IMR-90 (cell line): Measurements from ENCODE around the gene ZNF385B. TPM values are rescaled to one million over a fixed set of nuclear protein-coding genes. Genes with fewer than 3 reads are reported as not detected.
A peak's percentile ranks its signal among the peaks of the same experiment; 100 is the strongest.

Experiments used
- ATAC-seq: fragments of 200-7000 bp; cut with Tn5 transposase; 2 replicates; pipeline ENCODE4 v1.9.1; 2020; ENCODE audit warnings: low read depth, mild to moderate bottlenecking, moderate library complexity
- BruUV-seq: library from RNA; stranded (reverse); fragments of 400-500 nt; replicated peaks from 2 replicates; lab custom pipeline; 2021; lab: Mats Ljungman, UMichigan
- CTCF ChIA-PET: fragments of 300-600 bp; formaldehyde crosslinking; extraction: SDS; loops from one replicate; lab custom pipeline; 2021; ENCODE audit warnings: antibody characterized with exemption; lab: Yijun Ruan, JAX
- POLR2A ChIA-PET: fragments of 300-600 bp; sonication (Branson Sonifier 250); formaldehyde crosslinking; loops from one replicate; lab custom pipeline; 2022; ENCODE audit warnings: antibody characterized with exemption; ENCODE audit not compliant: unreplicated experiment; lab: Charles Lee
- DNase-seq: peaks from one replicate; pipeline ENCODE4 v3.0.0; 2013
- H2AFZ ChIP-seq: replicated peaks from 2 replicates; pipeline ENCODE3; 2013; ENCODE audit warnings: low read length, mild to moderate bottlenecking; ENCODE audit not compliant: poor library complexity
- H2AK5ac ChIP-seq: 2 replicates; pipeline ENCODE4 v1.6.1; 2013; ENCODE audit warnings: low read depth, low read length, inconsistent platforms
- H2AK9ac ChIP-seq: replicated peaks from 2 replicates; pipeline ENCODE3; 2013; ENCODE audit warnings: mild to moderate bottlenecking, low read depth, low read length, moderate library complexity; ENCODE audit not compliant: poor library complexity
- H2BK120ac ChIP-seq: 2 replicates; pipeline ENCODE4 v1.6.1; 2013; ENCODE audit warnings: low read depth, low read length, inconsistent platforms
- H2BK15ac ChIP-seq: 3 replicates; pipeline ENCODE4 v1.6.1; 2013; ENCODE audit warnings: low read depth, low read length, inconsistent platforms
- H2BK20ac ChIP-seq: 2 replicates; pipeline ENCODE4 v1.6.1; 2013; ENCODE audit warnings: low read depth, mild to moderate bottlenecking, inconsistent platforms, low read length, moderate library complexity
- H2BK5ac ChIP-seq: 2 replicates; pipeline ENCODE4 v1.6.1; 2013; ENCODE audit warnings: mild to moderate bottlenecking, low read depth, low read length, inconsistent platforms; ENCODE audit not compliant: poor library complexity, severe bottlenecking
- H3K14ac ChIP-seq: replicated peaks from 2 replicates; pipeline ENCODE4 v1.6.1; 2013; ENCODE audit warnings: low read depth, low read length, inconsistent platforms
- H3K18ac ChIP-seq: 2 replicates; pipeline ENCODE4 v1.6.1; 2013; ENCODE audit warnings: low read depth, low read length, control low read depth
- H3K23ac ChIP-seq: 2 replicates; pipeline ENCODE4 v1.6.1; 2013; ENCODE audit warnings: low read depth, low read length, inconsistent platforms
- H3K27ac ChIP-seq: 2 replicates; pipeline ENCODE4 v1.5.1; 2013; ENCODE audit warnings: mild to moderate bottlenecking, control low read depth, low read length; ENCODE audit not compliant: insufficient read depth
- H3K27me3 ChIP-seq: 2 replicates; pipeline ENCODE4 v1.6.1; 2013; ENCODE audit warnings: low read length; ENCODE audit not compliant: control insufficient read depth, insufficient read depth
- H3K36me3 ChIP-seq: 2 replicates; pipeline ENCODE4 v1.6.1; 2013; ENCODE audit warnings: low read length, mixed read lengths; ENCODE audit not compliant: control insufficient read depth, insufficient read depth
- H3K4ac ChIP-seq: 2 replicates; pipeline ENCODE4 v1.6.1; 2013; ENCODE audit warnings: low read depth, low read length, inconsistent platforms
- H3K4me1 ChIP-seq: 2 replicates; pipeline ENCODE4 v1.6.1; 2013; ENCODE audit warnings: low read length, mixed read lengths; ENCODE audit not compliant: control insufficient read depth, insufficient read depth
- H3K4me2 ChIP-seq: 2 replicates; pipeline ENCODE4 v1.6.1; 2013; ENCODE audit warnings: low read depth, mild to moderate bottlenecking, control low read depth, low read length, moderate library complexity
- H3K4me3 ChIP-seq: 2 replicates; pipeline ENCODE4 v1.5.1; 2013; ENCODE audit warnings: low read depth, mild to moderate bottlenecking, control low read depth, low read length, moderate library complexity; ENCODE audit not compliant: insufficient read depth
- H3K56ac ChIP-seq: 2 replicates; pipeline ENCODE4 v1.6.1; 2013; ENCODE audit warnings: low read length, inconsistent platforms; ENCODE audit not compliant: insufficient read depth; ENCODE audit errors: extremely low read depth
- H3K79me1 ChIP-seq, 2 experiments: 2 replicates each; pipeline ENCODE4 v1.6.1; 2013; ENCODE audit warnings: low read length in 2 of 2, inconsistent platforms in 1 of 2, low read depth in 1 of 2
- H3K9ac ChIP-seq: 2 replicates; pipeline ENCODE4 v1.6.1; 2013; ENCODE audit warnings: low read depth, low read length, control low read depth
- H3K9me1 ChIP-seq: 2 replicates; pipeline ENCODE4 v1.6.1; 2013; ENCODE audit warnings: low read length, inconsistent platforms; ENCODE audit not compliant: insufficient read depth
- H3K9me3 ChIP-seq: 2 replicates; pipeline ENCODE4 v1.6.1; 2013; ENCODE audit warnings: low read length; ENCODE audit not compliant: control insufficient read depth, insufficient read depth
- H4K20me1 ChIP-seq: 2 replicates; pipeline ENCODE4 v1.6.1; 2013; ENCODE audit warnings: low read length, inconsistent platforms; ENCODE audit not compliant: insufficient read depth
- H4K5ac ChIP-seq: 2 replicates; pipeline ENCODE4 v1.6.1; 2013; ENCODE audit warnings: mild to moderate bottlenecking, low read depth, low read length, control low read depth
- H4K8ac ChIP-seq, 2 experiments: 2 replicates each; pipeline ENCODE4 v1.6.1; 2013; ENCODE audit warnings: low read depth in 2 of 2, low read length in 2 of 2, control low read depth in 1 of 2, inconsistent platforms in 1 of 2
- H4K91ac ChIP-seq: 2 replicates; pipeline ENCODE4 v1.6.1; 2013; ENCODE audit warnings: low read depth, low read length, inconsistent platforms; ENCODE audit not compliant: insufficient read depth
- MAFK ChIP-seq: IDR thresholded peaks from 2 replicates; pipeline ENCODE4 v1.6.1; 2012; ENCODE audit warnings: low read depth, low read length, improper control_type of control experiment
- SMC3 ChIP-seq: fragments of 150-350 bp; IDR thresholded peaks from 2 replicates; pipeline ENCODE4 v1.6.1; 2016; ENCODE audit warnings: low read depth, mild to moderate bottlenecking, antibody characterized with exemption, low read length, moderate library complexity
- WGBS, 2 experiments: methylation state at CpG; one replicate each; pipeline versions ENCODE4 v1.1.5 to v1.1.7; 2013; ENCODE audit warnings: missing lambda C conversion rate in 2 of 2; ENCODE audit not compliant: insufficient read length in 1 of 2; ENCODE audit errors: extremely low coverage in 2 of 2; 5-methylcytosine and 5-hydroxymethylcytosine counted together
- dilution Hi-C: fragments of 300-500 bp; cut with HindIII; formaldehyde crosslinking; loops from one replicate; pipeline ENCODE4 v1.14.3; 2018; ENCODE audit warnings: low sequenced_read_pairs; ENCODE audit not compliant: unreplicated experiment
- in situ Hi-C: fragments of 300-500 bp; cut with MboI; formaldehyde crosslinking; loops from 3 replicates; pipeline ENCODE4 v1.14.3; 2019; ENCODE audit warnings: low sequenced_read_pairs, inconsistent platforms, mixed read lengths
- intact Hi-C: fragments of 100-400 bp; cut with micrococcal nuclease; formaldehyde crosslinking; loops from 2 replicates; pipeline ENCODE4 v1.10.0; 2022
- polyA plus RNA-seq, 3 experiments: library from polyadenylated mRNA; depleted of rRNA; stranded (reverse); fragments of >200 nt; gene quantifications; 2 replicates each; pipeline ENCODE4 v1.2.3, GENCODE V29; 2012; ENCODE audit warnings: low replicate concordance in 1 of 3
- total RNA-seq: library from RNA; depleted of rRNA; stranded (reverse); fragments of >200 nt; gene quantifications from 2 replicates; pipeline ENCODE4 v1.2.3, GENCODE V29; 2012

Gene ZNF385B
- total and polyA plus RNA-seq, 2 of the 4 experiments (the other 2 are of a cell fraction): not detected

GRCh38 chr2:179840840-179841239 is 20.6 kb downstream of the ZNF385B start:
- TF ChIP-seq MAFK (peak; percentile 92), SMC3 (no peak)
- dilution Hi-C loops (no loop called here), intact Hi-C loops (no loop called here), in situ Hi-C loops (no loop called here)
- no peaks in the 10 kb centered on the region for H3K4me1 ChIP-seq
- no peak overlapping the region for H2BK120ac ChIP-seq
- no peak overlapping the region for H2BK5ac ChIP-seq
- POLR2A ChIA-PET: no interaction called here
- DNase-seq (no peak), ATAC-seq (no peak)
- no peak overlapping the region for H4K8ac ChIP-seq
- H3K14ac ChIP-seq: no peak overlapping the region
- no peak overlapping the region for H2BK20ac ChIP-seq
- H4K91ac ChIP-seq: no peak overlapping the region
- H4K20me1 ChIP-seq: no peaks in the 10 kb centered on the region
- H3K27ac ChIP-seq: no peak overlapping the region
- no peak overlapping the region for H2AK5ac ChIP-seq
- H3K9me1 ChIP-seq: no peaks in the 10 kb centered on the region
- H2AFZ ChIP-seq: no peak overlapping the region
- H3K27me3 ChIP-seq: peaks cover 4% of the 10 kb centered on the region
- H3K9me3 ChIP-seq: no peaks in the 10 kb centered on the region
- no peak overlapping the region for H3K18ac ChIP-seq
- WGBS, 2 experiments: no CpG with 5 or more reads among the region's 1 CpG
- H2BK15ac ChIP-seq: no peak overlapping the region
- no peak overlapping the region for H3K4me2 ChIP-seq
- BruUV-seq: no TSS peak
- H2AK9ac ChIP-seq: no peak overlapping the region
- H3K23ac ChIP-seq: no peak overlapping the region
- H4K5ac ChIP-seq: no peak overlapping the region
- H3K56ac ChIP-seq: no peak overlapping the region
- no peak overlapping the region for H3K9ac ChIP-seq
- no peaks in the 10 kb centered on the region for H3K79me1 ChIP-seq
- H3K4me3 ChIP-seq: no peak overlapping the region
- no peaks in the 10 kb centered on the region for H3K36me3 ChIP-seq
- CTCF ChIA-PET: no interaction called here
- H3K4ac ChIP-seq: no peak overlapping the region
